Left kidney (tissue), 8 donors: ENCODE measurements around the gene COX17. TPM values are rescaled to one million over a fixed set of nuclear protein-coding genes. Genes with fewer than 3 reads are reported as not detected.
"Not testable (repeated sequence)": the region's sequence is repeated elsewhere in the genome, so short reads cannot be mapped to it uniquely, and the experiment has no call there.

Source experiments
- DNase-seq: peaks from one replicate; pipeline ENCODE4 v3.0.0-alpha.2; 2013
- long read RNA-seq, 8 donors: transcript quantifications; one replicate each; lab custom pipeline, GENCODE V29; 2026
- polyA plus RNA-seq: library from polyadenylated mRNA; unstranded; fragments of 120-200 nt; gene quantifications from one replicate; pipeline ENCODE4 v1.2.1, GENCODE V29; 2013; ENCODE audit not compliant: insufficient read length

The COX17 gene
- polyA plus RNA-seq: 36.7 TPM
- long read RNA-seq, donor 1, transcript COX17-201 (3 exons, 684 nt): major isoform, 70 of 82 reads
- long read RNA-seq, donor 1, partial matches to known transcripts: 0 of 82 reads
- long read RNA-seq, donor 1, other reads (novel, unspliced or antisense): 8 of 82 reads
- long read RNA-seq, donor 2, transcript COX17-201 (3 exons, 684 nt): major isoform, 60 of 61 reads
- long read RNA-seq, donor 2, partial matches to known transcripts: 0 of 61 reads
- long read RNA-seq, donor 2, other reads (novel, unspliced or antisense): 0 of 61 reads
- long read RNA-seq, donor 3, transcript COX17-201 (3 exons, 684 nt): major isoform, 50 of 52 reads
- long read RNA-seq, donor 3, partial matches to known transcripts: 0 of 52 reads
- long read RNA-seq, donor 3, other reads (novel, unspliced or antisense): 0 of 52 reads
- long read RNA-seq, donor 4, transcript COX17-201 (3 exons, 684 nt): major isoform, 11 of 13 reads
- long read RNA-seq, donor 4, partial matches to known transcripts: 0 of 13 reads
- long read RNA-seq, donor 4, other reads (novel, unspliced or antisense): 0 of 13 reads
- long read RNA-seq, donor 5, transcript COX17-201 (3 exons, 684 nt): major isoform, 132 of 157 reads
- long read RNA-seq, donor 5, partial matches to known transcripts: 0 of 157 reads
- long read RNA-seq, donor 5, other reads (novel, unspliced or antisense): 21 of 157 reads
- long read RNA-seq, donor 6, transcript COX17-201 (3 exons, 684 nt): major isoform, 74 of 97 reads
- long read RNA-seq, donor 6, partial matches to known transcripts: 5 of 97 reads
- long read RNA-seq, donor 6, other reads (novel, unspliced or antisense): 14 of 97 reads
- long read RNA-seq, donor 7, transcript COX17-201 (3 exons, 684 nt): major isoform, 117 of 133 reads
- long read RNA-seq, donor 7, partial matches to known transcripts: 0 of 133 reads
- long read RNA-seq, donor 7, other reads (novel, unspliced or antisense): 16 of 133 reads
- long read RNA-seq, donor 8, transcript COX17-201 (3 exons, 684 nt): major isoform, 35 of 35 reads
- long read RNA-seq, donor 8, partial matches to known transcripts: 0 of 35 reads
- long read RNA-seq, donor 8, other reads (novel, unspliced or antisense): 0 of 35 reads

- DNase-seq: peak; percentile 96
Observed at GRCh38 chr3:119676771-119677640, at the start of gene COX17. TSS of gene COX17 (minus strand) at chr3:119677406. CDS start at chr3:119677310, 96 bp downstream.

GRCh38 chr3:119726909-119727308, 49.7 kb upstream of the COX17 start:
- no peak for DNase-seq

GRCh38 chr3:119723022-119723421, 45.8 kb upstream of the COX17 start:
- DNase-seq: no peak

- DNase-seq: no peak
Observed at GRCh38 chr3:119717520-119717919, 40.3 kb upstream of the COX17 start.

GRCh38 chr3:119716998-119717397, 39.8 kb upstream of the COX17 start:
- DNase-seq: no peak

GRCh38 chr3:119715105-119715504, 37.9 kb upstream of the COX17 start:
- DNase-seq: no peak

GRCh38 chr3:119703820-119704531, 26.8 kb upstream of the COX17 start:
- DNase-seq: peak; percentile 27

GRCh38 chr3:119702530-119703527, 25.6 kb upstream of the COX17 start, which contains the start of gene CFAP91:
TSS of gene CFAP91 (plus strand) at chr3:119703022. CDS start at chr3:119703099, 77 bp downstream.
- peak; percentile 94 for DNase-seq

- DNase-seq: no peak
Observed at GRCh38 chr3:119700920-119701734, 23.9 kb upstream of the COX17 start.

GRCh38 chr3:119700269-119700919, 23.2 kb upstream of the COX17 start:
- DNase-seq: no peak

- no peak for DNase-seq
Observed at GRCh38 chr3:119697394-119697793, 20.2 kb upstream of the COX17 start.

GRCh38 chr3:119695480-119695879, 18.3 kb upstream of the COX17 start:
- no peak for DNase-seq

GRCh38 chr3:119690043-119690656, 12.9 kb upstream of the COX17 start:
- DNase-seq: no peak

GRCh38 chr3:119683421-119683820, 6.2 kb upstream of the COX17 start:
- no peak for DNase-seq

GRCh38 chr3:119681279-119681678, 4.1 kb upstream of the COX17 start:
- peak; percentile 14 for DNase-seq

- no peak for DNase-seq
Observed at GRCh38 chr3:119679874-119680273, 2.7 kb upstream of the COX17 start.

GRCh38 chr3:119678209-119678608, 1.0 kb upstream of the COX17 start:
- not testable (repeated sequence) for DNase-seq

- DNase-seq: no peak
Observed at GRCh38 chr3:119677641-119677934, 382 bp upstream of the COX17 start.
